Ascending aorta (tissue), 2 donors: ENCODE data around the gene PKIG. TPM values are rescaled to one million over a fixed set of nuclear protein-coding genes. Genes with fewer than 3 reads are reported as not detected.

Source experiments
- DNase-seq, 2 donors: peaks; one replicate each; pipeline ENCODE4 v3.0.0-alpha.2; 2019; ENCODE audit warnings: low spot score in 2 of 2
- H3K27ac ChIP-seq, 2 donors: fragments of 200-600 bp; sonication (generic); one replicate each; pipeline ENCODE4 v1.5.1; 2016 to 2017; ENCODE audit warnings: mild to moderate bottlenecking in 1 of 2
- H3K27me3 ChIP-seq: fragments of 200-600 bp; sonication (generic); one replicate; pipeline ENCODE4 v1.5.1; 2017
- H3K36me3 ChIP-seq, 2 donors: fragments of 200-600 bp; sonication (generic); one replicate each; pipeline ENCODE4 v1.5.1; 2016
- H3K4me1 ChIP-seq, 2 donors: fragments of 200-600 bp; sonication (generic); one replicate each; pipeline ENCODE4 v1.5.1; 2016 to 2017; ENCODE audit warnings: mild to moderate bottlenecking in 1 of 2
- H3K4me3 ChIP-seq, 2 donors: fragments of 200-600 bp; sonication (generic); one replicate each; pipeline ENCODE4 v1.5.1; 2016 to 2017; ENCODE audit warnings: mild to moderate bottlenecking in 1 of 2
- H3K9me3 ChIP-seq, 2 donors: fragments of 200-600 bp; sonication (generic); one replicate each; pipeline ENCODE4 v1.5.1; 2016
- intact Hi-C: fragments of 100-400 bp; cut with DNase I; formaldehyde crosslinking; loops from one replicate; pipeline ENCODE4 v1.15.1; 2023
- total RNA-seq: library from RNA; depleted of rRNA; stranded (reverse); fragments of >200 nt; gene quantifications from one replicate; pipeline ENCODE4 v1.1.0, GENCODE V29; 2016
- TF ChIP-seq, protein P1 (sequence below), 3 experiments: fragments of 200-600 bp in 2 of 3; fragments of 450-650 bp in 1 of 3; sonication (generic) in 2 of 3; IDR thresholded peaks; one replicate each; pipeline ENCODE4 v1.5.1; 2016 to 2019; ENCODE audit warnings: antibody characterized with exemption in 3 of 3, mild to moderate bottlenecking in 1 of 3, moderate library complexity in 1 of 3

PKIG gene
- total RNA-seq, 1 donor from 2014 or later = 84.7 TPM

DNA sequence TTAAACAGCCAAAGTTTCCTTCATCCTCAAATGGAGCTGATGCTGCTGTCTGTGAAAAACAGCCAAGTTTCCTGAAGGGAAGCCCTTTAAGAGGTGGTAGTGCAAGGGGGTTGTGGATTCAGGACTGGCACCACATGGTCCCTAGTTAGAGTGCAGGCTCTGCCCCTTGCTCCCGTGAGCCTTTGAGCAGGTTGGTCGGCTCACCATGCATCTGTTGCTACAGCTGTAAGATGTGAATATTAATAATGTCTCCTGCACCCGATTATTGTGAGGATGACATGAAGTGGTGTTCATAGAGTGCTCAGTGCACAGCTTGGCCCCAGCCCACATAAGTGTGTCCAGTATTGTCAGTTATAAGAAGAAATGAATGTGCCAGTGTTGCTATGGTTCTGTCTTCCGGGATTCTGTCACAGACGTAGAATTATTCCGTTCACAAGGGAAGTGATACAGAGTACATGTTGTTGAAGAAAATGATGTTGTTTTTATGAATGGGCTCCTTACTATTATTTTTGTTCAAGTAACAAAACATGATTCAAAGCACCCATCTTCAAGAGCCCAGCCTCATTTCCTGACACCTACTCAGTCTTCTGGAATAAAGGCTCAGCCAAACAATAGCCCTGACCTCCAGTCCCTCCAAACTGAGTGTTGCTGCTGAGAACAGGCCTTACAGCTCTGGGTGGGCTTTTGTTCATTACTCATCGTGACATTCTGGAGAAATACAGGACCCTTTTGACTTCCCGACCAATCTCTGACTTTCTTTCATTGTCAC lies 2.9 kb upstream of the PKIG start:
- intact Hi-C loops = no loop called here
- DNase-seq = no peak
- Histone ChIP-seq H3K4me1 (peaks cover 12 to 13% of the 10 kb centered on the region in 2 donors), H3K4me3 (no peak overlapping the region), H3K27me3 (no peaks in the 10 kb centered on the region), H3K9me3 (no peaks in the 10 kb centered on the region), H3K36me3 (no peaks in the 10 kb centered on the region), H3K27ac (peak overlapping the region; percentile 3 to 93)
- TF ChIP-seq, protein P1, sequence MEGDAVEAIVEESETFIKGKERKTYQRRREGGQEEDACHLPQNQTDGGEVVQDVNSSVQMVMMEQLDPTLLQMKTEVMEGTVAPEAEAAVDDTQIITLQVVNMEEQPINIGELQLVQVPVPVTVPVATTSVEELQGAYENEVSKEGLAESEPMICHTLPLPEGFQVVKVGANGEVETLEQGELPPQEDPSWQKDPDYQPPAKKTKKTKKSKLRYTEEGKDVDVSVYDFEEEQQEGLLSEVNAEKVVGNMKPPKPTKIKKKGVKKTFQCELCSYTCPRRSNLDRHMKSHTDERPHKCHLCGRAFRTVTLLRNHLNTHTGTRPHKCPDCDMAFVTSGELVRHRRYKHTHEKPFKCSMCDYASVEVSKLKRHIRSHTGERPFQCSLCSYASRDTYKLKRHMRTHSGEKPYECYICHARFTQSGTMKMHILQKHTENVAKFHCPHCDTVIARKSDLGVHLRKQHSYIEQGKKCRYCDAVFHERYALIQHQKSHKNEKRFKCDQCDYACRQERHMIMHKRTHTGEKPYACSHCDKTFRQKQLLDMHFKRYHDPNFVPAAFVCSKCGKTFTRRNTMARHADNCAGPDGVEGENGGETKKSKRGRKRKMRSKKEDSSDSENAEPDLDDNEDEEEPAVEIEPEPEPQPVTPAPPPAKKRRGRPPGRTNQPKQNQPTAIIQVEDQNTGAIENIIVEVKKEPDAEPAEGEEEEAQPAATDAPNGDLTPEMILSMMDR (IDR thresholded peaks at IDR 0.05) = no peak

- TF ChIP-seq, protein P1 (IDR thresholded peaks at IDR 0.05) = no peak
- H3K36me3 ChIP-seq = no peaks in the 10 kb centered on the region
- intact Hi-C loops = no loop called here
- peaks cover 12 to 20% of the 10 kb centered on the region in 2 donors for H3K4me1 ChIP-seq
- H3K9me3 ChIP-seq = no peaks in the 10 kb centered on the region
- no peak overlapping the region for H3K4me3 ChIP-seq
- H3K27ac ChIP-seq = peak overlapping the region; percentile 82 to 93
- H3K27me3 ChIP-seq = no peaks in the 10 kb centered on the region
- DNase-seq = no peak
Measured at GRCh38 chr20:44580581-44581268, 1.7 kb upstream of the PKIG start.

- H3K4me1 ChIP-seq = peaks cover 18 to 26% of the 10 kb centered on the region in 2 donors
- H3K27ac ChIP-seq = peak overlapping the region; percentile 82 to 93
- H3K9me3 ChIP-seq = no peaks in the 10 kb centered on the region
Measured at GRCh38 chr20:44581515-44581914, 864 bp upstream of the PKIG start.

GRCh38 chr20:44583157-44583556 lies 778 bp downstream of the PKIG start:
- Histone ChIP-seq H3K36me3 (no peaks in the 10 kb centered on the region), H3K27me3 (no peaks in the 10 kb centered on the region), H3K4me1 (peaks cover 25 to 39% of the 10 kb centered on the region in 2 donors), H3K9me3 (no peaks in the 10 kb centered on the region), H3K4me3 (peak overlapping the region; percentile 56 to 61), H3K27ac (peak overlapping the region; percentile 82 to 93)
- DNase-seq = no peak
- TF ChIP-seq, protein P1 (IDR thresholded peaks at IDR 0.05) = no peak
- intact Hi-C loops = no loop called here

More at GRCh38 chr20:44581515-44581914, 864 bp upstream of the PKIG start:
- DNase-seq = no peak
- H3K36me3 ChIP-seq = no peaks in the 10 kb centered on the region
- H3K27me3 ChIP-seq = no peaks in the 10 kb centered on the region
- TF ChIP-seq, protein P1 (IDR thresholded peaks at IDR 0.05) = no peak
- peak overlapping the region in 1 of 2 donors; percentile 61 for H3K4me3 ChIP-seq
- intact Hi-C loops = no loop called here

GRCh38 chr20:44584162-44584561 lies 1.8 kb downstream of the PKIG start:
- Histone ChIP-seq H3K4me3 (peak overlapping the region; percentile 10 to 61), H3K27ac (peak overlapping the region; percentile 82 to 93), H3K9me3 (no peaks in the 10 kb centered on the region), H3K27me3 (no peaks in the 10 kb centered on the region), H3K4me1 (peaks cover 25 to 39% of the 10 kb centered on the region in 2 donors), H3K36me3 (no peaks in the 10 kb centered on the region)
- no peak for DNase-seq
- TF ChIP-seq, protein P1 (IDR thresholded peaks at IDR 0.05) = no peak
- intact Hi-C loops = no loop called here
